ENCODE data around the gene CLASP2.
"Not testable (repeated sequence)": the region's sequence is repeated elsewhere in the genome, so short reads cannot be mapped to it uniquely, and the experiment has no call there.

CLASP2 gene

GRCh38 chr3:33453331-33453761 is 264.7 kb downstream of the CLASP2 start:
- TF ChIP-seq CTCF (conservative IDR thresholded peaks at IDR 0.05; ENCODE audit: low read depth, low read length): no peak
- DNase-seq (ENCODE audit: low read depth): no peak
- no peak overlapping the region for H3K4me3 ChIP-seq (ENCODE audit: low read length)

GRCh38 chr3:33451994-33452393 is 266.1 kb downstream of the CLASP2 start:
- H3K4me3 ChIP-seq (ENCODE audit: low read length); DNase-seq (ENCODE audit: low read depth): not testable (repeated sequence)

GRCh38 chr3:33447958-33448357 is 270.1 kb downstream of the CLASP2 start:
- no peak for DNase-seq (ENCODE audit: low read depth)
- H3K4me3 ChIP-seq (ENCODE audit: low read length): no peak overlapping the region
- TF ChIP-seq CTCF (conservative IDR thresholded peaks at IDR 0.05; ENCODE audit: low read depth, low read length): no peak

GRCh38 chr3:33447256-33447625 is 270.8 kb downstream of the CLASP2 start:
- H3K4me3 ChIP-seq (ENCODE audit: low read length): not testable (repeated sequence)

More at GRCh38 chr3:33447256-33447625, 270.8 kb downstream of the CLASP2 start:
- DNase-seq (ENCODE audit: low read depth): not testable (repeated sequence)
